Astrocyte (in vitro differentiated cells and primary cell): ENCODE measurements around the gene KLHL18. TPM values are rescaled to one million over a fixed set of nuclear protein-coding genes. Genes with fewer than 3 reads are reported as not detected.

ENCODE experiments used
- DNase-seq: peaks from one replicate; pipeline ENCODE4 v3.0.0-alpha.2; 2010; ENCODE audit warnings: low read depth
- FAIRE-seq: peaks from 2 replicates; lab custom pipeline; 2011; peaks lifted over from hg19 to GRCh38; lab: Jason Lieb, UNC
- H2AFZ ChIP-seq: 2 replicates; pipeline ENCODE4 v1.6.0; 2012; ENCODE audit warnings: low read depth, low read length, inconsistent platforms
- H3K27ac ChIP-seq: 2 replicates; pipeline ENCODE4 v1.5.1; 2011; ENCODE audit warnings: low read depth, low read length, inconsistent platforms
- H3K27me3 ChIP-seq: 2 replicates; pipeline ENCODE4 v1.6.0; 2011; ENCODE audit warnings: low read length, inconsistent platforms; ENCODE audit not compliant: insufficient read depth
- H3K36me3 ChIP-seq: 2 replicates; pipeline ENCODE4 v1.5.1; 2011; ENCODE audit warnings: low read length, inconsistent platforms; ENCODE audit not compliant: insufficient read depth
- H3K4me1 ChIP-seq: 2 replicates; pipeline ENCODE4 v1.5.1; 2011; ENCODE audit warnings: low read length, inconsistent platforms; ENCODE audit not compliant: insufficient read depth
- H3K4me2 ChIP-seq: 2 replicates; pipeline ENCODE4 v1.6.0; 2012; ENCODE audit warnings: low read length, inconsistent platforms
- H3K4me3 ChIP-seq: 2 replicates; pipeline ENCODE4 v1.5.1; 2011; ENCODE audit warnings: low read depth, mild to moderate bottlenecking, low read length, inconsistent platforms; ENCODE audit not compliant: insufficient read depth
- H3K79me2 ChIP-seq: 2 replicates; pipeline ENCODE4 v1.6.0; 2012; ENCODE audit warnings: mild to moderate bottlenecking, low read length, inconsistent platforms; ENCODE audit not compliant: insufficient read depth
- H3K9ac ChIP-seq: 2 replicates; pipeline ENCODE4 v1.6.0; 2012; ENCODE audit warnings: mild to moderate bottlenecking, low read length, inconsistent platforms
- H3K9me3 ChIP-seq: 2 replicates; pipeline ENCODE4 v1.5.1; 2012; ENCODE audit warnings: low read depth, mild to moderate bottlenecking, low read length, inconsistent platforms; ENCODE audit not compliant: insufficient read depth
- H4K20me1 ChIP-seq: 2 replicates; pipeline ENCODE4 v1.6.0; 2012; ENCODE audit warnings: low read length, inconsistent platforms; ENCODE audit not compliant: insufficient read depth
- H3K27ac Mint-ChIP-seq: one replicate; pipeline ENCODE4 v1.8.0; 2021; ENCODE audit warnings: mild to moderate bottlenecking, mixed read lengths; ENCODE audit not compliant: unreplicated experiment
- H3K27me3 Mint-ChIP-seq: one replicate; pipeline ENCODE4 v1.8.0; 2021; ENCODE audit warnings: low read depth, mixed read lengths; ENCODE audit not compliant: unreplicated experiment
- H3K36me3 Mint-ChIP-seq: one replicate; pipeline ENCODE4 v1.8.0; 2021; ENCODE audit warnings: low read depth, mixed read lengths; ENCODE audit not compliant: unreplicated experiment
- H3K4me1 Mint-ChIP-seq: one replicate; pipeline ENCODE4 v1.8.0; 2021; ENCODE audit warnings: low read depth, mixed read lengths; ENCODE audit not compliant: unreplicated experiment
- H3K4me3 Mint-ChIP-seq: one replicate; pipeline ENCODE4 v1.8.0; 2021; ENCODE audit warnings: mild to moderate bottlenecking, moderate library complexity, mixed read lengths; ENCODE audit not compliant: unreplicated experiment
- H3K9me3 Mint-ChIP-seq: one replicate; pipeline ENCODE4 v1.8.0; 2021; ENCODE audit warnings: mild to moderate bottlenecking, mixed read lengths; ENCODE audit not compliant: unreplicated experiment
- CTCF ChIP-seq: IDR thresholded peaks from 2 replicates; pipeline ENCODE4 v1.5.1; 2011; ENCODE audit warnings: low read depth, mild to moderate bottlenecking, inconsistent platforms, low read length, moderate library complexity; ENCODE audit not compliant: insufficient read depth
- EZH2 ChIP-seq: IDR thresholded peaks from 2 replicates; pipeline ENCODE4 v1.6.1; 2012; ENCODE audit warnings: mild to moderate bottlenecking, low read length, inconsistent platforms; ENCODE audit not compliant: insufficient read depth
- total RNA-seq: library from RNA; stranded (reverse); gene quantifications from 2 replicates; pipeline ENCODE4 v1.2.1, GENCODE V29; 2021

KLHL18 gene
- total RNA-seq, 1 donor from 2014 or later, result 53.2 TPM

DNA sequence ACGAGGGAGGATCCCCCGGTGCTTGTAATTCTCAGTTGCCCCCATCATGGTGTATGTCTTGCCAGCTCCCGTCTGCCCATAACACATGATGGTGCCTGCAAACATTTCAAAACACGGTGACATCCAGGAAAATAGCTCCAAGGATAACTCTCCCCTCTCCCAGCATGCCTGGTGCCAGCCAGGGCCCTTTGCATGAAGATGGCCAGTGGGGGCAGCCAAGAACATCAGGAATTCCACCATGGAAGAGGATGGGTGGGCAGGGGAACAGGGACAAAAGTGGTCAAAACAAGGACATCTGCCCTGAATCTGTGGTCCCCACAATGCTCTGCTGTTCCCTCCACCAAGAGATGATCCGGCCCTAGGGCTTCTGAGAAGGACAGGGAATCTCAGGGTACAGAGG is 9.2 kb upstream of the KLHL18 start:
- no peaks in the 10 kb centered on the region for H3K27me3 Mint-ChIP-seq
- no peak overlapping the region for H3K4me3 Mint-ChIP-seq
- peaks cover 9% of the 10 kb centered on the region for H3K36me3 Mint-ChIP-seq
- Histone ChIP-seq H3K27ac (no peak overlapping the region), H2AFZ (no peak overlapping the region), H3K9ac (no peak overlapping the region), H3K4me1 (no peaks in the 10 kb centered on the region), H3K9me3 (no peaks in the 10 kb centered on the region), H3K79me2 (no peaks in the 10 kb centered on the region), H3K4me3 (no peak overlapping the region), H4K20me1 (no peaks in the 10 kb centered on the region), H3K36me3 (no peaks in the 10 kb centered on the region), H3K27me3 (no peaks in the 10 kb centered on the region), H3K4me2 (no peak overlapping the region)
- no peaks in the 10 kb centered on the region for H3K4me1 Mint-ChIP-seq
- no peak overlapping the region for H3K27ac Mint-ChIP-seq
- DNase-seq (no peak), FAIRE-seq (no peak)
- no peaks in the 10 kb centered on the region for H3K9me3 Mint-ChIP-seq
- no peak for TF ChIP-seq EZH2
- TF ChIP-seq CTCF, result no peak

DNA sequence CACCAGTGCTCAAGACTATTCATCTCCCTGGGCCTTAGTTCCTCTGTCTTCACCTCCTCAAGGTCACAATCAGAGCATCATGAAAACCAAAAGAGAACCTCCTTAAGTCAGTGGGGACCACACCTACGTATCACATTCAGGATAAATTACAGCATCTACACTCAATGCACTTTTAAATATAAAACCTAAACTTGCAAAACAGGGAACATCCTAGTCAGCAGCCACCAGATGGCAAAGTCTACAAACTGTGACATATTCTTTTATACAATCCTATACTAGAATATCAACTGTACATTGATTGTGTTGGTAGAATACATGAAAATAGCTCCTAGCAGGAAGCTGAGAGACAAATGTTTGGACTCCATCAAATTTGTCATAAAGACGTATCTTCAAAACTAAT is 8.1 kb upstream of the KLHL18 start:
- H2AFZ ChIP-seq, result no peak overlapping the region
- H3K27ac ChIP-seq, result no peak overlapping the region
- H3K27ac Mint-ChIP-seq, result no peak overlapping the region
- H3K36me3 ChIP-seq, result no peaks in the 10 kb centered on the region
- H3K27me3 Mint-ChIP-seq, result no peaks in the 10 kb centered on the region
- no peaks in the 10 kb centered on the region for H3K79me2 ChIP-seq
- no peak for TF ChIP-seq EZH2
- TF ChIP-seq CTCF, result no peak
- H3K4me2 ChIP-seq, result no peak overlapping the region
- no peaks in the 10 kb centered on the region for H3K9me3 Mint-ChIP-seq
- no peak overlapping the region for H3K4me3 Mint-ChIP-seq
- no peaks in the 10 kb centered on the region for H4K20me1 ChIP-seq
- H3K4me1 Mint-ChIP-seq, result no peaks in the 10 kb centered on the region
- DNase-seq (no peak), FAIRE-seq (no peak)
- H3K4me3 ChIP-seq, result no peak overlapping the region
- H3K4me1 ChIP-seq, result no peaks in the 10 kb centered on the region
- no peaks in the 10 kb centered on the region for H3K9me3 ChIP-seq
- no peak overlapping the region for H3K9ac ChIP-seq
- H3K27me3 ChIP-seq, result no peaks in the 10 kb centered on the region
- peaks cover 9% of the 10 kb centered on the region for H3K36me3 Mint-ChIP-seq

DNA sequence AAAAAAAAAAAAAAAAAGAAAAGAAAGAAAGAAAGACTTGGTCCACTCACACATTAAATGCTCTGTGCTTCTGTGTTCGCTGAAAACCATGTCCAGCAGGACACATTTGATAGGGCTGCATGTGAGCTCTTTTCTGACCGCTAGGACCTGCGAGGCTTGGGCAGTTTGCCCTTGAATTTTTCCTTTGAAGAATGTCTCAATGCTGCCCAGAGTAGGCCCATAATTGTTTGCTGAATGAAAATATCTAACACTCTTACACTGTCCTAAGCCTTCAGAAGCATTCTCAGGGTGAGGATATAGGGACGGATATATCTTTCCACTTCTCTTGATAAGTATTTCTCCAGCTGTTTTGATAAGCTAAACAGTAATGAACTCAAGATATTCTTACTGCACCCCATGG is 6.2 kb upstream of the KLHL18 start:
- Histone ChIP-seq H3K4me3 (no peak overlapping the region), H3K9ac (no peak overlapping the region), H3K27me3 (no peaks in the 10 kb centered on the region), H3K4me1 (peaks cover 6% of the 10 kb centered on the region), H3K9me3 (no peaks in the 10 kb centered on the region), H3K79me2 (peaks cover 7% of the 10 kb centered on the region), H3K4me2 (no peak overlapping the region), H2AFZ (no peak overlapping the region), H3K27ac (no peak overlapping the region), H4K20me1 (no peaks in the 10 kb centered on the region), H3K36me3 (no peaks in the 10 kb centered on the region)
- no peaks in the 10 kb centered on the region for H3K4me1 Mint-ChIP-seq
- H3K27me3 Mint-ChIP-seq, result no peaks in the 10 kb centered on the region
- DNase-seq (no peak), FAIRE-seq (no peak)
- no peaks in the 10 kb centered on the region for H3K9me3 Mint-ChIP-seq
- no peak for TF ChIP-seq CTCF
- no peak for TF ChIP-seq EZH2
- H3K27ac Mint-ChIP-seq, result no peak overlapping the region
- H3K4me3 Mint-ChIP-seq, result no peak overlapping the region
- peaks cover 9% of the 10 kb centered on the region for H3K36me3 Mint-ChIP-seq
